Endothelial cell of umbilical vein (primary cell): ENCODE data around the gene BPI. TPM values are rescaled to one million over a fixed set of nuclear protein-coding genes. Genes with fewer than 3 reads are reported as not detected.

Experiments
- BruUV-seq: library from RNA; stranded (reverse); fragments of 400-500 nt; replicated peaks from 2 replicates; lab custom pipeline; 2021; lab: Mats Ljungman, UMichigan
- CTCF ChIA-PET: fragments of 300-600, 350-600 bp; sonication (Branson Sonifier 250); formaldehyde crosslinking; loops from one replicate; lab custom pipeline; 2021; ENCODE audit warnings: antibody characterized with exemption, inconsistent platforms; lab: Charles Lee
- POLR2A ChIA-PET: fragments of 300-600, 350-600 bp; sonication (Branson Sonifier 250); formaldehyde crosslinking; loops from one replicate; lab custom pipeline; 2021; ENCODE audit warnings: antibody characterized with exemption, inconsistent platforms; lab: Charles Lee
- DNase-seq: peaks from one replicate; pipeline ENCODE4 v3.0.0-alpha.2; 2011; ENCODE audit warnings: low read depth, low spot score
- FAIRE-seq: peaks from 2 replicates; lab custom pipeline; 2011; peaks lifted over from hg19 to GRCh38; lab: Jason Lieb, UNC
- H2AFZ ChIP-seq: 2 replicates; pipeline ENCODE4 v1.6.0; 2012; ENCODE audit warnings: low read depth, low read length, control low read depth, inconsistent platforms
- H3K27ac ChIP-seq: 2 replicates; pipeline ENCODE4 v1.5.1; 2011; ENCODE audit warnings: low read depth, mild to moderate bottlenecking, control low read depth, low read length, moderate library complexity; ENCODE audit not compliant: insufficient read depth
- H3K27me3 ChIP-seq, 2 experiments: 2 replicates each; pipeline versions ENCODE4 v1.6.0 to v1.6.1; 2011; ENCODE audit warnings: low read length in 2 of 2, mixed read lengths in 1 of 2; ENCODE audit not compliant: control insufficient read depth in 2 of 2, insufficient read depth in 2 of 2
- H3K36me3 ChIP-seq, 2 experiments: 2 replicates in 1 of 2; 3 replicates in 1 of 2; pipeline ENCODE4 v1.5.1; 2011; ENCODE audit warnings: low read length in 2 of 2, mild to moderate bottlenecking in 1 of 2, moderate library complexity in 1 of 2; ENCODE audit not compliant: control insufficient read depth in 2 of 2, insufficient read depth in 2 of 2; ENCODE audit errors: extremely low read depth in 1 of 2
- H3K4me1 ChIP-seq: 3 replicates; pipeline ENCODE4 v1.5.1; 2011; ENCODE audit warnings: mild to moderate bottlenecking, low read length; ENCODE audit not compliant: control insufficient read depth, insufficient read depth; ENCODE audit errors: extremely low read depth
- H3K4me2 ChIP-seq: 2 replicates; pipeline ENCODE4 v1.6.1; 2011; ENCODE audit warnings: low read length, control low read depth, mixed read lengths; ENCODE audit not compliant: insufficient read depth
- H3K4me3 ChIP-seq, 3 experiments: fragments of 200-600 bp in 1 of 3; sonication (generic), shearing (Covaris generic) in 1 of 3; replicated peaks in 1 of 3; 2 replicates each; pipeline ENCODE4 v1.5.1; 2011 to 2016; ENCODE audit warnings: control low read depth in 3 of 3, low read length in 3 of 3, mild to moderate bottlenecking in 2 of 3, inconsistent platforms in 1 of 3, low read depth in 1 of 3, moderate library complexity in 1 of 3; ENCODE audit not compliant: insufficient read depth in 1 of 3
- H3K79me2 ChIP-seq: 2 replicates; pipeline ENCODE4 v1.6.0; 2012; ENCODE audit warnings: low read length, inconsistent platforms; ENCODE audit not compliant: control insufficient read depth, insufficient read depth
- H3K9ac ChIP-seq: replicated peaks from 2 replicates; pipeline ENCODE3; 2011; ENCODE audit warnings: low read length, control low read depth; ENCODE audit not compliant: insufficient read depth; ENCODE audit errors: extremely low read depth
- H3K9me1 ChIP-seq: replicated peaks from 3 replicates; pipeline ENCODE4 v1.6.0; 2011; ENCODE audit warnings: mild to moderate bottlenecking, low read length; ENCODE audit not compliant: control insufficient read depth, insufficient read depth; ENCODE audit errors: extremely low read depth
- H3K9me3 ChIP-seq: replicated peaks from 2 replicates; pipeline ENCODE4 v1.5.1; 2012; ENCODE audit warnings: low read length, inconsistent platforms; ENCODE audit not compliant: control insufficient read depth, insufficient read depth
- H4K20me1 ChIP-seq: replicated peaks from 2 replicates; pipeline ENCODE3; 2011; ENCODE audit warnings: mild to moderate bottlenecking, low read length; ENCODE audit not compliant: control insufficient read depth, insufficient read depth; ENCODE audit errors: extremely low read depth
- CTCF ChIP-seq, 2 donors: IDR thresholded peaks; 1 replicate in 1 of 2; 2 replicates in 1 of 2; pipeline ENCODE4 v1.5.1; 2011; ENCODE audit warnings: low read length in 2 of 2, mild to moderate bottlenecking in 2 of 2, moderate library complexity in 2 of 2, control low read depth in 1 of 2, inconsistent platforms in 1 of 2, low read depth in 1 of 2; ENCODE audit not compliant: insufficient read depth in 1 of 2; ENCODE audit errors: extremely low read depth in 1 of 2
- EZH2 ChIP-seq: IDR thresholded peaks from 2 replicates; pipeline ENCODE4 v1.6.1; 2012; ENCODE audit warnings: borderline replicate concordance, low read depth, mild to moderate bottlenecking, moderate library complexity, low read length, inconsistent platforms; ENCODE audit not compliant: severe bottlenecking
- FOS ChIP-seq: IDR thresholded peaks from 2 replicates; pipeline ENCODE4 v1.6.1; 2011; ENCODE audit warnings: mild to moderate bottlenecking, low read length, moderate library complexity, borderline replicate concordance; ENCODE audit not compliant: insufficient read depth
- GATA2 ChIP-seq: IDR thresholded peaks from 2 replicates; pipeline ENCODE4 v1.7.0; 2011; ENCODE audit warnings: low read depth, mild to moderate bottlenecking, moderate library complexity, mixed read lengths, low read length; ENCODE audit not compliant: insufficient read length, insufficient read depth
- JUN ChIP-seq: IDR thresholded peaks from 2 replicates; pipeline ENCODE4 v1.6.1; 2011; ENCODE audit warnings: borderline replicate concordance, low read depth; ENCODE audit not compliant: insufficient read length, insufficient read depth
- MAX ChIP-seq: IDR thresholded peaks from 2 replicates; pipeline ENCODE4 v1.6.1; 2011; ENCODE audit not compliant: insufficient read depth, insufficient read length
- MYC ChIP-seq: IDR thresholded peaks from one replicate; pipeline ENCODE4 v1.6.1; 2011; ENCODE audit warnings: mild to moderate bottlenecking, low read depth, low read length
- POLR2A ChIP-seq: IDR thresholded peaks from 2 replicates; pipeline ENCODE4 v1.6.1; 2012; ENCODE audit warnings: low read depth, mild to moderate bottlenecking, control low read depth, low read length
- POLR2AphosphoS5 ChIP-seq: IDR thresholded peaks from 2 replicates; pipeline ENCODE4 v1.6.1; 2012; ENCODE audit warnings: low read depth, mild to moderate bottlenecking, control low read depth, low read length, moderate library complexity; ENCODE audit not compliant: insufficient read depth
- dilution Hi-C: fragments of 300-500 bp; cut with MboI; formaldehyde crosslinking; loops from one replicate; pipeline ENCODE4 v1.15.0; 2019; ENCODE audit warnings: low sequenced_read_pairs; ENCODE audit not compliant: extremely low pct_ligation_motif_present
- intact Hi-C: fragments of 100-400 bp; cut with micrococcal nuclease; formaldehyde crosslinking; loops from one replicate; pipeline ENCODE4 v1.10.0; 2022
- polyA plus RNA-seq, 4 experiments: library from polyadenylated mRNA; depleted of rRNA in 3 of 4; stranded (reverse) in 3 of 4; unstranded in 1 of 4; fragments of >200 nt; gene quantifications; 2 replicates each; pipeline versions ENCODE4 v1.2.1 to v1.2.3, GENCODE V29; 2011 to 2012; ENCODE audit warnings: missing spikeins in 1 of 4
- total RNA-seq: library from RNA; stranded (reverse); gene quantifications from 2 replicates; pipeline ENCODE4 v1.2.3, GENCODE V29; 2021

Gene BPI
- total and polyA plus RNA-seq, 2 donors (not counting 3 experiments of a cell fraction or from before 2014, with no cell fraction given) = not detected

GRCh38 chr20:38320221-38320620 lies 16.3 kb downstream of the BPI start:
- Histone ChIP-seq H3K79me2 (no peaks in the 10 kb centered on the region), H3K36me3 (no peaks in the 10 kb centered on the region), H3K9ac (no peak overlapping the region), H3K27me3 (peaks cover 2 to 5% of the 10 kb centered on the region in 2 experiments), H3K9me3 (no peaks in the 10 kb centered on the region), H3K4me1 (no peaks in the 10 kb centered on the region), H3K27ac (no peak overlapping the region), H2AFZ (no peak overlapping the region), H3K4me2 (no peak overlapping the region), H3K4me3 (no peak overlapping the region), H4K20me1 (no peaks in the 10 kb centered on the region), H3K9me1 (no peaks in the 10 kb centered on the region)
- DNase-seq (no peak), FAIRE-seq (no peak)
- ChIA-PET CTCF (interaction anchor here (2.0 to 6.1 kb wide), 4 partner anchors 20 to 756 kb away, joined by 5 to 182 read pairs (median 10); no protein-coding TSS in a partner anchor), POLR2A (no interaction called here)
- TF ChIP-seq FOS (no peak), CTCF (IDR thresholded peaks at IDR 0.05; ENCODE audit: extremely low read depth in 1 of 2, insufficient read depth in 1 of 2, low read depth in 1 of 2, low read length in 2 of 2) (no peak), JUN (no peak), POLR2A (no peak), MAX (no peak), POLR2AphosphoS5 (no peak), GATA2 (no peak), EZH2 (no peak), MYC (no peak)
- BruUV-seq = no TSS peak
- intact Hi-C loops = loop anchor here (5.0 to 10.0 kb wide), 2 partner anchors 265 to 418 kb away; partner anchors contain the start of gene VSTM2L
- dilution Hi-C loops = no loop called here
